Osteoblast (primary cell): ENCODE measurements around the gene OLA1. TPM values are rescaled to one million over a fixed set of nuclear protein-coding genes. Genes with fewer than 3 reads are reported as not detected.

Experiments used
- DNase-seq: peaks from one replicate; pipeline ENCODE4 v3.0.0; 2011; ENCODE audit warnings: low spot score, mixed read lengths; ENCODE audit not compliant: insufficient read length; ENCODE audit errors: missing footprints
- H2AFZ ChIP-seq: 2 replicates; pipeline ENCODE4 v1.6.0; 2011; ENCODE audit warnings: mild to moderate bottlenecking, low read length
- H3K27ac ChIP-seq: 2 replicates; pipeline ENCODE4 v1.5.1; 2011; ENCODE audit warnings: mild to moderate bottlenecking, low read depth, low read length, moderate library complexity
- H3K27me3 ChIP-seq: 2 replicates; pipeline ENCODE4 v1.6.0; 2012; ENCODE audit warnings: mild to moderate bottlenecking, control low read depth, inconsistent platforms, low read length, moderate library complexity; ENCODE audit not compliant: insufficient read depth
- H3K36me3 ChIP-seq: 2 replicates; pipeline ENCODE4 v1.5.1; 2011; ENCODE audit warnings: mild to moderate bottlenecking, low read length, control low read depth, moderate library complexity; ENCODE audit not compliant: insufficient read depth
- H3K4me1 ChIP-seq: 2 replicates; pipeline ENCODE4 v1.5.1; 2011; ENCODE audit warnings: mild to moderate bottlenecking, low read length, control low read depth, moderate library complexity; ENCODE audit not compliant: insufficient read depth
- H3K4me2 ChIP-seq: 2 replicates; pipeline ENCODE4 v1.6.0; 2011; ENCODE audit warnings: mild to moderate bottlenecking, low read length; ENCODE audit not compliant: insufficient read depth
- H3K4me3 ChIP-seq: fragments of 200-600 bp; sonication (generic); 3 replicates; pipeline ENCODE4 v1.5.1; 2012; ENCODE audit warnings: mild to moderate bottlenecking, low read length, inconsistent platforms; ENCODE audit not compliant: insufficient read depth
- H3K79me2 ChIP-seq: 2 replicates; pipeline ENCODE4 v1.6.0; 2012; ENCODE audit warnings: mild to moderate bottlenecking, low read length, control low read depth, inconsistent platforms; ENCODE audit not compliant: insufficient read depth
- H3K9me3 ChIP-seq: 2 replicates; pipeline ENCODE4 v1.5.1; 2011; ENCODE audit warnings: low read depth, low read length, control low read depth
- H4K20me1 ChIP-seq: 2 replicates; pipeline ENCODE4 v1.6.0; 2012; ENCODE audit warnings: mild to moderate bottlenecking, low read length, control low read depth; ENCODE audit not compliant: insufficient read depth
- CTCF ChIP-seq: IDR thresholded peaks from 2 replicates; pipeline ENCODE4 v1.5.1; 2011; ENCODE audit warnings: mild to moderate bottlenecking, low read depth, low read length, moderate library complexity; ENCODE audit errors: extremely low read depth
- total RNA-seq: library from RNA; depleted of rRNA; stranded (reverse); fragments of >200 nt; gene quantifications from 2 replicates; pipeline ENCODE4 v1.2.3, GENCODE V29; 2012

OLA1 gene
- total RNA-seq, 1 donor = 79.3 TPM

GRCh38 chr2:174208026-174208425, 40.3 kb downstream of the OLA1 start:
- TF ChIP-seq CTCF = no peak
- no peaks in the 10 kb centered on the region for H3K4me1 ChIP-seq
- H3K36me3 ChIP-seq = no peaks in the 10 kb centered on the region
- no peak overlapping the region for H2AFZ ChIP-seq
- H3K9me3 ChIP-seq = no peaks in the 10 kb centered on the region
- no peak for DNase-seq
- H4K20me1 ChIP-seq = peaks cover 5% of the 10 kb centered on the region
- no peaks in the 10 kb centered on the region for H3K27me3 ChIP-seq
- peaks cover 36% of the 10 kb centered on the region for H3K79me2 ChIP-seq
- no peak overlapping the region for H3K4me2 ChIP-seq
- H3K4me3 ChIP-seq = no peak overlapping the region
- no peak overlapping the region for H3K27ac ChIP-seq

- H4K20me1 ChIP-seq = no peaks in the 10 kb centered on the region
- no peak for DNase-seq
- H3K9me3 ChIP-seq = no peaks in the 10 kb centered on the region
- H3K27me3 ChIP-seq = no peaks in the 10 kb centered on the region
- peaks cover 55% of the 10 kb centered on the region for H3K79me2 ChIP-seq
- H3K36me3 ChIP-seq = no peaks in the 10 kb centered on the region
- H3K4me3 ChIP-seq = no peak overlapping the region
- no peaks in the 10 kb centered on the region for H3K4me1 ChIP-seq
- no peak overlapping the region for H2AFZ ChIP-seq
- H3K4me2 ChIP-seq = no peak overlapping the region
- no peak for TF ChIP-seq CTCF
- no peak overlapping the region for H3K27ac ChIP-seq
These were observed 42.8 kb downstream of the OLA1 start for GRCh38 chr2:174205562-174205961.

GRCh38 chr2:174202188-174202587, 46.1 kb downstream of the OLA1 start:
- no peak overlapping the region for H3K4me2 ChIP-seq
- H3K27ac ChIP-seq = no peak overlapping the region
- H3K79me2 ChIP-seq = peaks cover 55% of the 10 kb centered on the region
- no peaks in the 10 kb centered on the region for H3K4me1 ChIP-seq
- no peak overlapping the region for H3K4me3 ChIP-seq
- H3K27me3 ChIP-seq = no peaks in the 10 kb centered on the region
- H4K20me1 ChIP-seq = no peaks in the 10 kb centered on the region
- DNase-seq = no peak
- H3K36me3 ChIP-seq = no peaks in the 10 kb centered on the region
- no peak for TF ChIP-seq CTCF
- no peak overlapping the region for H2AFZ ChIP-seq
- H3K9me3 ChIP-seq = no peaks in the 10 kb centered on the region

- Histone ChIP-seq H3K27me3 (no peaks in the 10 kb centered on the region), H3K4me1 (no peaks in the 10 kb centered on the region), H4K20me1 (peaks cover 3% of the 10 kb centered on the region), H3K4me2 (no peak overlapping the region), H3K79me2 (peaks cover 49% of the 10 kb centered on the region), H3K9me3 (no peaks in the 10 kb centered on the region), H3K36me3 (no peaks in the 10 kb centered on the region), H3K27ac (no peak overlapping the region), H2AFZ (no peak overlapping the region), H3K4me3 (no peak overlapping the region)
- no peak for DNase-seq
- no peak for TF ChIP-seq CTCF
These were observed 49.3 kb downstream of the OLA1 start for GRCh38 chr2:174198846-174199564.
